A673 (cell line): ENCODE data around the gene TLE6.
"Not testable (repeated sequence)": the region's sequence is repeated elsewhere in the genome, so short reads cannot be mapped to it uniquely, and the experiment has no call there.

Source experiments
- CTCF ChIP-seq: fragments of 300-800, 200-600 bp; sonication (generic); conservative IDR thresholded peaks from 2 replicates; pipeline ENCODE4 v1.5.1; 2017; ENCODE audit warnings: low read depth, mild to moderate bottlenecking, antibody characterized with exemption, low read length, moderate library complexity, mixed read lengths
- EZH2 ChIP-seq: fragments of 200-600 bp; sonication (generic); IDR thresholded peaks from 2 replicates; pipeline ENCODE4 v1.6.1; 2017; ENCODE audit warnings: borderline replicate concordance, low read depth, mild to moderate bottlenecking, mixed read lengths, antibody characterized with exemption, low read length; ENCODE audit not compliant: poor library complexity, severe bottlenecking

- TF ChIP-seq CTCF, EZH2: not testable (repeated sequence)
Observed at GRCh38 chr19:2935863-2936262, 41.5 kb upstream of the TLE6 start.
